K562 (cell line): ENCODE results near the gene WNT7B.

Source experiments
- DPF2 ChIP-seq: fragments of 450-650 bp; IDR thresholded peaks from 2 replicates; pipeline ENCODE4 v1.6.1; 2016
- NFIC ChIP-seq: fragments of 450-650 bp; IDR thresholded peaks from 2 replicates; pipeline ENCODE4 v1.6.1; 2017; ENCODE audit warnings: mild to moderate bottlenecking, inconsistent platforms
- POLR2AphosphoS5 ChIP-seq: IDR thresholded peaks from 2 replicates; pipeline ENCODE4 v1.6.1; 2011; ENCODE audit warnings: mild to moderate bottlenecking, low read depth, low read length, moderate library complexity; ENCODE audit not compliant: control insufficient read depth, insufficient read depth
- SOX6 ChIP-seq: fragments of 450-650 bp; IDR thresholded peaks from 2 replicates; pipeline ENCODE4 v1.6.1; 2014; ENCODE audit warnings: mild to moderate bottlenecking
- TAF1 ChIP-seq: IDR thresholded peaks from 2 replicates; pipeline ENCODE4 v1.6.1; 2011; ENCODE audit warnings: mild to moderate bottlenecking, low read length, moderate library complexity; ENCODE audit not compliant: insufficient read depth, control insufficient read depth, severe bottlenecking; ENCODE audit errors: extremely low read depth
- ZNF354B ChIP-seq: fragments of 250-450 bp; sonication (Bioruptor Pico); IDR thresholded peaks from 2 replicates; pipeline ENCODE4 v1.4.0; 2020
- TF ChIP-seq, protein P1 (sequence below): conservative IDR thresholded peaks from 2 replicates; pipeline ENCODE4 v1.6.1; 2011; ENCODE audit warnings: low read depth, mild to moderate bottlenecking, low read length; ENCODE audit not compliant: control insufficient read depth

DNA sequence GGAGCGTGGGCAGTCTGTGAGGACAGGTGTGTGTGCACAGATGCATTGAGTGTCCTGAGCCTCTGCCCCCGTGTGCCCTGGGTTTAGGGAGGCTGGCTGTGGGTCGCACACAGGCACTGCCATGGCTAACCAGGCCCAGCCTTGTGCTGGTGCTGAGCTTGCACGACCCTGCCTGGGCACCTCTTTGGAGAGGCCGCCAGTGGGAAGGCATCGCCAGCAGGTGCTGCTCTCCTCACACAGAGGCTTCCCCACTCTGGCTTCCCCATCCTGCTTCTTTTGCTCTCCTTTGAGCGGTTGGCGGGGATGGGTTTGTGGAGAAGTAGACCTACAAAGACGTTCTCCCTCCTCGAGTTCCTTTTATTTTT, 4.1 kb downstream of the WNT7B start:
- TF ChIP-seq TAF1 (no peak), POLR2AphosphoS5 (no peak), ZNF354B (CRISPR knock-in tag) (no peak), DPF2 (no peak), SOX6 (no peak), NFIC (no peak)
- TF ChIP-seq, protein P1, sequence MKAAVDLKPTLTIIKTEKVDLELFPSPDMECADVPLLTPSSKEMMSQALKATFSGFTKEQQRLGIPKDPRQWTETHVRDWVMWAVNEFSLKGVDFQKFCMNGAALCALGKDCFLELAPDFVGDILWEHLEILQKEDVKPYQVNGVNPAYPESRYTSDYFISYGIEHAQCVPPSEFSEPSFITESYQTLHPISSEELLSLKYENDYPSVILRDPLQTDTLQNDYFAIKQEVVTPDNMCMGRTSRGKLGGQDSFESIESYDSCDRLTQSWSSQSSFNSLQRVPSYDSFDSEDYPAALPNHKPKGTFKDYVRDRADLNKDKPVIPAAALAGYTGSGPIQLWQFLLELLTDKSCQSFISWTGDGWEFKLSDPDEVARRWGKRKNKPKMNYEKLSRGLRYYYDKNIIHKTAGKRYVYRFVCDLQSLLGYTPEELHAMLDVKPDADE, result no peak
